ENCODE measurements around the gene CDK14.

CDK14 gene

GRCh38 chr7:90596671-90597562 lies 796 bp downstream of the CDK14 start:
- DNase-seq (ENCODE audit: low read depth), result no peak

GRCh38 chr7:90597563-90598253 lies 1.6 kb downstream of the CDK14 start:
- DNase-seq (ENCODE audit: low read depth), result no peak

- no peak for DNase-seq (ENCODE audit: low read depth)
These were observed 2.9 kb downstream of the CDK14 start for GRCh38 chr7:90599038-90599437.

GRCh38 chr7:90599892-90600555 lies 3.9 kb downstream of the CDK14 start:
- no peak for DNase-seq (ENCODE audit: low read depth)

GRCh38 chr7:90602303-90602702 lies 6.2 kb downstream of the CDK14 start:
- no peak for DNase-seq (ENCODE audit: low read depth)

GRCh38 chr7:90603346-90603745 lies 7.2 kb downstream of the CDK14 start:
- DNase-seq (ENCODE audit: low read depth), result no peak

- DNase-seq (ENCODE audit: low read depth), result no peak
These were observed 8.3 kb downstream of the CDK14 start for GRCh38 chr7:90604383-90604782.

GRCh38 chr7:90605055-90605454 lies 8.9 kb downstream of the CDK14 start:
- no peak for DNase-seq (ENCODE audit: low read depth)

- no peak for DNase-seq (ENCODE audit: low read depth)
These were observed 11.1 kb downstream of the CDK14 start for GRCh38 chr7:90607196-90607595.

GRCh38 chr7:90610105-90610504 lies 14.0 kb downstream of the CDK14 start:
- DNase-seq (ENCODE audit: low read depth), result no peak

- no peak for DNase-seq (ENCODE audit: low read depth)
These were observed 15.0 kb downstream of the CDK14 start for GRCh38 chr7:90611115-90611514.

- no peak for DNase-seq (ENCODE audit: low read depth)
These were observed 17.0 kb downstream of the CDK14 start for GRCh38 chr7:90613088-90613498.

- DNase-seq (ENCODE audit: low read depth), result no peak
These were observed 21.3 kb downstream of the CDK14 start for GRCh38 chr7:90617442-90617841.

- DNase-seq (ENCODE audit: low read depth), result no peak
These were observed 22.8 kb downstream of the CDK14 start for GRCh38 chr7:90618876-90619275.

- no peak for DNase-seq (ENCODE audit: low read depth)
These were observed 25.1 kb downstream of the CDK14 start for GRCh38 chr7:90621125-90621746.

GRCh38 chr7:90621747-90622140 lies 25.6 kb downstream of the CDK14 start:
- DNase-seq (ENCODE audit: low read depth), result no peak

GRCh38 chr7:90622670-90623069 lies 26.5 kb downstream of the CDK14 start:
- no peak for DNase-seq (ENCODE audit: low read depth)

- no peak for DNase-seq (ENCODE audit: low read depth)
These were observed 28.2 kb downstream of the CDK14 start for GRCh38 chr7:90624225-90624911.

GRCh38 chr7:90625051-90625450 lies 28.9 kb downstream of the CDK14 start:
- no peak for DNase-seq (ENCODE audit: low read depth)

GRCh38 chr7:90625562-90625961 lies 29.4 kb downstream of the CDK14 start:
- peak; percentile 44 for DNase-seq (ENCODE audit: low read depth)

- no peak for DNase-seq (ENCODE audit: low read depth)
These were observed 29.9 kb downstream of the CDK14 start for GRCh38 chr7:90626013-90626412.
